Measurements from ENCODE around the gene HCST.

DNA sequence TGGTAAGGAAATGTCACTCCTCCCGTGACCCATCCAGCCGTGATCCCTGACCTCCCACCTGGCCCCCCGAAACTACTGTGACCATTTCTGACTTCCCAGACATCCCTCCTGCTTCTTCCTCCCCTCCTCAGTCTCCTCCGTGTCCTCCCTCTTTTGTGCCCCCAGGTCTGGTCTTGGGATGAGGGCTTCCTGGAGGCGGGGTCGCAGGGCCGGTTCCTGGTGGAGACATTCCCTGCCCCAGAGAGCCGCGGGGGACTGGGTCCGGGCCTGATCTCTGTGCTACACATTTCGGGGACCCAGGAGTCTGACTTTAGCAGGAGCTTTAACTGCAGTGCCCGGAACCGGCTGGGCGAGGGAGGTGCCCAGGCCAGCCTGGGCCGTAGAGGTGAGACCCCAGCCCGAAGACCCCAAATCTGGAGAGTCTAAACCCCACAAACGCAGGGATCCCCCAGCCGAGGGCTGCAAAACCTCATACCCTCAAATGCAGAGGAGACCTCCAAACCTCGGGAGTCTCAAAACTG, 40.6 kb upstream of the HCST start:
- TF ChIP-seq EZH2 (IDR thresholded peaks at IDR 0.05) (no peak), FOXP2 (optimal IDR thresholded peaks at IDR 0.05; ENCODE audit: control extremely low read depth, extremely low read length, insufficient read depth) (no peak)
